ENCODE measurements around the gene GABRB1. TPM values are rescaled to one million over a fixed set of nuclear protein-coding genes. Genes with fewer than 3 reads are reported as not detected.

The GABRB1 gene
- total RNA-seq, 3 donors from 2014 or later = 2.5 TPM; not detected in 2

DNA sequence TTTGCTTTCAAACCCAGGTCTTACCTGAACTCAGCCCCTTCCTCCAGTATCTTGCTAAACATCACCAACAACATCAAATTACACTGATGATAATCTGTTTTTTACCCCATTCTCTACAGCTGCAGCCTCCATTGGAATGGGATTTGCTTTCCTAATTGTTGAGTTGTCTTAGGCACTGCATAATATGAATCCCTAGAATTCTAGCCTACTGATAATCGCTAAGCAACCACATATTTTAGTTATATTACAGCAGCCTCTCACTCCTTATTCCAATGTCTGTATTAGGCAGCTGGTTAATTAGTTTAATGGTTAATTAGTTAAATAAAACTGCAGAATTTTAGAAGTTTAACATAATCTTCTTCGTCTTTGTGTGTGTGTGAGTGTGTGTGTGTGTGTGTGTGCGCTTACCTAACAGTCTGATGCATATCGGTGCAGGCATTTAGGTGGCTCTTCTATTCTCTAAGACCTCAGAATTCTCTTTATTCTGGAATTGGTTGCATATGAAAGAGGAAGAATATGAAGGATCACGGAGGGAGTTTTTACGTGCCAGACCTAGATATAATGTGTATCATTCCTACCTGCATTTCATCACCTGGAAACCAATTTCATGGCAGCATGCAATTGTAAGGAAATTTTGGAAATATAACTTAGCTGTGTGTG, 437.5 kb downstream of the GABRB1 start:
- TF ChIP-seq, protein P1, sequence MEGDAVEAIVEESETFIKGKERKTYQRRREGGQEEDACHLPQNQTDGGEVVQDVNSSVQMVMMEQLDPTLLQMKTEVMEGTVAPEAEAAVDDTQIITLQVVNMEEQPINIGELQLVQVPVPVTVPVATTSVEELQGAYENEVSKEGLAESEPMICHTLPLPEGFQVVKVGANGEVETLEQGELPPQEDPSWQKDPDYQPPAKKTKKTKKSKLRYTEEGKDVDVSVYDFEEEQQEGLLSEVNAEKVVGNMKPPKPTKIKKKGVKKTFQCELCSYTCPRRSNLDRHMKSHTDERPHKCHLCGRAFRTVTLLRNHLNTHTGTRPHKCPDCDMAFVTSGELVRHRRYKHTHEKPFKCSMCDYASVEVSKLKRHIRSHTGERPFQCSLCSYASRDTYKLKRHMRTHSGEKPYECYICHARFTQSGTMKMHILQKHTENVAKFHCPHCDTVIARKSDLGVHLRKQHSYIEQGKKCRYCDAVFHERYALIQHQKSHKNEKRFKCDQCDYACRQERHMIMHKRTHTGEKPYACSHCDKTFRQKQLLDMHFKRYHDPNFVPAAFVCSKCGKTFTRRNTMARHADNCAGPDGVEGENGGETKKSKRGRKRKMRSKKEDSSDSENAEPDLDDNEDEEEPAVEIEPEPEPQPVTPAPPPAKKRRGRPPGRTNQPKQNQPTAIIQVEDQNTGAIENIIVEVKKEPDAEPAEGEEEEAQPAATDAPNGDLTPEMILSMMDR (IDR thresholded peaks at IDR 0.05) = no peak
- TF ChIP-seq POLR2AphosphoS5 (IDR thresholded peaks at IDR 0.05) = no peak
- no peaks in the 10 kb centered on the region for H3K36me3 ChIP-seq
- no peaks in the 10 kb centered on the region for H3K4me1 ChIP-seq
- H3K27ac ChIP-seq = no peak overlapping the region
- no peak overlapping the region for H3K4me3 ChIP-seq
- no peak for DNase-seq (ENCODE audit: low spot score in 2 of 2)
- intact Hi-C loops (cut with DNase I; ENCODE audit: low total_unique reads) = no loop called here
- no peaks in the 10 kb centered on the region for H3K9me3 ChIP-seq
- no peaks in the 10 kb centered on the region for H3K27me3 ChIP-seq

DNA sequence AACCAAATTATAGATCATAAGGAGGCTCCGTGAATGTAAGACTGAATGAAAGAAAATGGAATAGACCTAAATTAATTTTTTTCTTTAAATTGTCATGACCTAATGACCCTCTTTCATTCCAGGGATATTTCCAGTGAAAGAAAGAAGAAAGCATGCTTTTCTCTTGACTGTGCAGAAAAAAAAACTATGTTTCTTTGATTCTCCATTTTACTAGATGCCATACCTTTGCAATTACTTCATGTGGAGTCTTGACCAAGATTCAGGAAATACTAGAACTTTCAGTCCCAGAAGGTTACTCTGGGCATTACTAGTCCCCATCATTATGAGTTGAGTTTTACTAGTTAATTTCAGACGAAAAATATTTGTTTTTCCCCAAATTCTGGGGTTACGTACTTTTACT, 438.6 kb downstream of the GABRB1 start:
- intact Hi-C loops (cut with DNase I; ENCODE audit: low total_unique reads) = no loop called here
- Histone ChIP-seq H3K36me3 (no peaks in the 10 kb centered on the region), H3K27me3 (no peaks in the 10 kb centered on the region), H3K4me3 (no peak overlapping the region), H3K4me1 (no peaks in the 10 kb centered on the region), H3K27ac (no peak overlapping the region), H3K9me3 (no peaks in the 10 kb centered on the region)
- no peak for DNase-seq (ENCODE audit: low spot score in 2 of 2)
- no peak for TF ChIP-seq POLR2AphosphoS5 (IDR thresholded peaks at IDR 0.05)
- no peak for TF ChIP-seq POLR2A (IDR thresholded peaks at IDR 0.05)
- TF ChIP-seq, protein P1 (IDR thresholded peaks at IDR 0.05) = no peak

DNA sequence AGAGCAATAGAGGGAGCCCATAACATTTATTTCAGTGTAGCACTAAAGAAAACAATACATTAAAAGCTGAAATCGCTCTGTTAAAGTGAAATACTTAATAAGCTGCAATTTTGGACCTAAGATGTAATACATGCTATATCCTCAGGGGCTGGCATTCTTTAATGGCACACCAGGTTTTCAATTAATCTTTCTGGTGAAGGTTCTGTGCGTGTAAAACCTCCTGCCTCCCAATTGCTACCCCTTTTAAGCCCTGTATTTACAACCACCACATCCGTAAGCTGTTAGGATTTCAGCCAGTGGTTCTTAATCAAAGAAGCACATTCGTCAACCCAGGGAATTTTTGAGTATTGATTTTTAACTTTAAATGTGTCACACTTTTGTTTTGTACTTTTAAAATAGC, 439.7 kb downstream of the GABRB1 start:
- H3K9me3 ChIP-seq = no peaks in the 10 kb centered on the region
- TF ChIP-seq, protein P1 (IDR thresholded peaks at IDR 0.05) = no peak
- TF ChIP-seq POLR2AphosphoS5 (IDR thresholded peaks at IDR 0.05) (no peak), POLR2A (IDR thresholded peaks at IDR 0.05) (no peak)
- intact Hi-C loops (cut with DNase I; ENCODE audit: low total_unique reads) = no loop called here
- H3K4me3 ChIP-seq = no peak overlapping the region
- no peaks in the 10 kb centered on the region for H3K36me3 ChIP-seq
- no peak for DNase-seq (ENCODE audit: low spot score in 2 of 2)
- H3K4me1 ChIP-seq = no peaks in the 10 kb centered on the region
- H3K27me3 ChIP-seq = no peaks in the 10 kb centered on the region
- H3K27ac ChIP-seq = no peak overlapping the region

DNA sequence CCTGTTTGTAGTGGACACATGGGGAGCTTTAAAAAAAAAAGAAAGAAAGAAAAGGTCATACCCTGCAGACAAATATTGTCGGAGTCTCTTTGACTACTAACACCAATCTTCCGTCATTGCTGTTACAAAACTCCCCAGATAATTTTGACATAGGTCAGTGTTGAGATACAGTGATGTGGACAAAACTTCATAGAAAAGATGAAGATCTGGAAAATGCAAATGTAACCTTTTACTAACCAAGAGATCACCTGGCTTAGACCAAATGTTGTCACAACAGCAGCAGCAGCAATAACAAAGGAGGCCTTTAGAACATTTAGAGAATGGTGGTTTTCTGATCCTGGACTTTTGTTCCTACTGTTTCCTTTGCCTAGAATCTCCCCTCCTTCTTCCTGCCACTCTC, 440.2 kb downstream of the GABRB1 start:
- H3K27ac ChIP-seq = no peak overlapping the region
- H3K27me3 ChIP-seq = no peaks in the 10 kb centered on the region
- no peaks in the 10 kb centered on the region for H3K36me3 ChIP-seq
- TF ChIP-seq POLR2AphosphoS5 (IDR thresholded peaks at IDR 0.05) (no peak), POLR2A (IDR thresholded peaks at IDR 0.05) (no peak)
- TF ChIP-seq, protein P1 (IDR thresholded peaks at IDR 0.05) = no peak
- no peak overlapping the region for H3K4me3 ChIP-seq
- no peaks in the 10 kb centered on the region for H3K9me3 ChIP-seq
- no peaks in the 10 kb centered on the region for H3K4me1 ChIP-seq
- DNase-seq (ENCODE audit: low spot score in 2 of 2) = no peak
- intact Hi-C loops (cut with DNase I; ENCODE audit: low total_unique reads) = no loop called here

DNA sequence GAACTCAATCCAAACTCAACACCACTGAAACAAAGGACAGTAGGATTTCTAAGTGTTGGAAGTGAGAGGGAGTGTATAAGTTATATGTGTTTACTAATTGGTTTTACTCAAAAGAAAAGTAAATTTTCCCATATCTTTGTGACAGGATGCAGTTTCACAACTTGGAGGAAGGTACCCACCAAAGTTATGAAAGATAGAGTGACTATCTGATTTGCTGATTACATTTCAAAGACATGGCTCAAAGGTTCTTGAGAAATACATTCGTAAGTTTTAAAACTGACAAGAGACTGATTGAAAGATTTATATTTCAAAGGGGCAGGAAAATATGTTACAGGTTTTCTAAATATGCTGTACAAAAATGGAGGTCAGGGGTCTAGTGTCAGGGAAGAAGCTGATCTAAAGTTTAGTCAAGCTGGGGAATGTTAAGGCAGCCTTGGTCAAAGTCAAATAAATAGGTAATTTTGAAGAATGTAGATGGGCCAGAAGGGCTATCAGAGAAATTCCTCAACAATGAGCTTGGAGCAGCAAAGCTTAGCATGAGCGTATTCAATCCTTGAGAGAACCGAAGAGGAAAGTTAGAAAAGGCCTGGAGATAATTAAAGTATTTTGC, 441.9 kb downstream of the GABRB1 start:
- H3K9me3 ChIP-seq = no peaks in the 10 kb centered on the region
- no peak overlapping the region for H3K4me3 ChIP-seq
- no peaks in the 10 kb centered on the region for H3K36me3 ChIP-seq
- H3K27me3 ChIP-seq = no peaks in the 10 kb centered on the region
- H3K27ac ChIP-seq = no peak overlapping the region
- H3K4me1 ChIP-seq = no peaks in the 10 kb centered on the region
- TF ChIP-seq, protein P1 (IDR thresholded peaks at IDR 0.05) = no peak
- no peak for TF ChIP-seq POLR2AphosphoS5 (IDR thresholded peaks at IDR 0.05)
- TF ChIP-seq POLR2A (IDR thresholded peaks at IDR 0.05) = no peak
- intact Hi-C loops (cut with DNase I; ENCODE audit: low total_unique reads) = no loop called here
- no peak for DNase-seq (ENCODE audit: low spot score in 2 of 2)
